Measurements from ENCODE around the gene CFAP77.
"Not testable (repeated sequence)": the region's sequence is repeated elsewhere in the genome, so short reads cannot be mapped to it uniquely, and the experiment has no call there.

Gene CFAP77

DNA sequence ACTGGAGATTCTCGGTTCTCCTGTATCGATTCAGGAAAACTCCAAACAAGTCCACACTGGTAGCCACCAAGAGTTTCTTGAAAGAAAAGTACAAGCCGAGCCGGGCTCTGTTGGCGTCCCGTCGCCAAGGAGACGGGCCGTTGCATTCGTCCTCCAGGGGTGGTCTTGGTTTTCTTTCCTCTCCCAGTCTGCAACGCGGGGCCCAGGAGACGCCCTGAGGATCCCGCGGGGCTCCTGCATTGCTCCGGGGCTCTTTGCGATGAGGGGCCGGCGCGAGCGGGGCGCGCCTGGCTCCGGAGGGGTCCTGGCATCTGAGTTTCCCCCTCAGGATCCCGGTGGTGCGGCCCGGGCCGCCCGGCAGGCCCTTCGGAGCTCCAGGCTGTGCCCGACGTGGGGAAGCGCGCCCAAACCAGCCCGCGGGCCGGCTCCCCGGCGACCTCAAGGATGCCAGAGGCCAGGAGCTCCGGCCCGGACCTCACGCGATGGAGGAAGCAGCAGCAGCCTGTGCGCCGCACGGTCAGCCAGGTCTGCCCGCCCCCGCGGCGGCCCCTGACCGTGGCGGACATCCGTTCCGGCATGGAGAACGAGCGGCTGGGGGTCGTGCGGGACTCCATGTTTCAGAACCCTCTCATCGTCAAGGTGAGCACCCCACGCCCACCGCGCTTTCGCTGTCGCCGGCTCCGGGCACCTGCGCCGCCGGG, at the start of gene CFAP77:
Gene CFAP77, plus strand, starts transcription at position 384 of the 701 bp plus-strand sequence. Its CDS starts 61 bp downstream, at position 445.
- DNase-seq (ENCODE audit: low read depth): peak; percentile 4

DNA sequence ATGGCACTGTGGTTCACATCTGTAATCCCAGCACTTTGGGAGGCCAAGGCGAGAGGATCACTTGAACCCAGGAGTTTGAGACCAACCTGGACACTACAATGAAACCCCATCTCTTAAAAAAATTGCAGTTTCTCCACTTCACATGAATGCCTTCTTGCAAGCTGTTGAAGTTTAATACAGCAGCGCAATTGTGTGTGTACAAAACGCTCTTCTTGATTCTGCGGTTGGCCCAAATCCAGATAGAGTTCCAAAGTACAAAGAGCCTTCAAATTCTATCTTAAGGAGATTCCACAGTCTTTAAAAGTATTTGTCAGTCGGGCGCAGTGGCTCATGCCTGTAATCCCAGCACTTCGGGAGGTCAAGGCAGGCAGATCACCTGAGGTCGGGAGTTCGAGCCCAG, 45.9 kb upstream of the CFAP77 start:
- DNase-seq (ENCODE audit: low read depth): no peak

DNA sequence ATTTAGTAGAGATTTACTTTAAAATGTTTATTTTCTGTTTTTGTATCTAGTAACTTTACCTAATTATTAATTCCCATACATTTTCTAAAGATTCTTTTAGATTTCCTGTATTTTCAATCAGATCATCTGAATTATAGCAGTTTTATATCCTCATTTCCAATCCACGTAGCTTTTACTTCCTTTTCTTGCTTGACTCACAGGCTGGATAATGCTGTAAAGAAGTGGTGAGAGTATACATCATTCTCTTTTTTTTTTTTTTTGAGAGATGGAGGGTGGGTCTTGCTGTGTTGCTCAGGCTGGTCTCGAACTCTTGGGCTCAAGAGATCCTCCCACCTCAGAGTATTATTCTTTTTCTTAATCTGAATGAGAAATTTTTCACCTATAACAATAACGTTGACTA, 44.0 kb upstream of the CFAP77 start:
- no peak for DNase-seq (ENCODE audit: low read depth)

DNA sequence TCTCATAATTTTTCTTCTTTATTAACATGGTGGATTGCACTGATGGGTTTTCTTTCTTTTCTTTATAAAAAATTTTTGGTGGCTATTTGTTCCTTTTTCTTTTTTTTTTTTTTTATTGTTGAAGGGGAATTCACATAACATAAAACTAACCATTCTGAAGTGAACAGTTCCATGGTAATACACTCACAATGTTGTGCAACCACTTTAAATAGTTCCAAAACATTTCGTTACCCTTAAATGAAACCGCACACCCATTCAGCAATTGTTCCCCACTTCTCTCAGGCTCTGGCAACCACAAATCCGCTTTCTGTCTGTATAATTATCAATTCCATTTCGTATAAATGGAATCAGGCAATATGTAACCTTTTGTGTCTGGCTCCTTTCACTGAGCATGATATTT, 43.5 kb upstream of the CFAP77 start:
- no peak for DNase-seq (ENCODE audit: low read depth)

DNA sequence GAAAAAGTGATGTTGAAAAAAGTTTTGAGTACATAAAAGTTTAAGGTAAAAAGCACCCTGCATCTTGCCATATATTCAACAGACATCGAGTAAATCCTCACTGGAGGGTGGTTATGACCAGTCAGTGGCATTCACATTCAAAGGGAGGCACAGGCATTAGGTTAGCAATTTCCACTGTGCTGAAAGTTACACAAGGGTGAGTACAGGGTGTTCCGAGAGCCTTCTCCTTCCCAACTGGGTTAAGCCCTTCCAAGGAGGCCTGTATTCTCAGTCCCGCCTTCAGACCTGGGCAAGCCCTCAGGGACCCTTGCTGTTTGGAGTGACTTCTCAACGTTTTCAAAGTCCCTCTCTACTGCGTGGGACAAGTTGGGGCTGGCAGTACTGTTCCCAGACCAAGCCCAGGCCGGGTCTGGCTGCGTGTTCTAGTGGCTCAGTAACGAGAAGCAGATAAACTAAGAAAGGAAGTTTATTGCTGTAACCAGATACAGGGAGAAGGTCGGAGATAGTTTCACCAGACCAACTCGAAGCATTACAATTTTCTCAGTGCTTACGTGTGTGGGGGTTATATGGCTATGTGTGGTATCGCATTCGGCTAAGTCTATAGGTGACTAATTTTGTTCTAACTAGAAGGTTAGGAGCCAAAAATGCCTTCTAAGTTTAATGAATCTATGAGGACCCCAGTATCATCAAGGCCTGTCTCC, 42.2 kb upstream of the CFAP77 start:
- no peak for DNase-seq (ENCODE audit: low read depth)

DNA sequence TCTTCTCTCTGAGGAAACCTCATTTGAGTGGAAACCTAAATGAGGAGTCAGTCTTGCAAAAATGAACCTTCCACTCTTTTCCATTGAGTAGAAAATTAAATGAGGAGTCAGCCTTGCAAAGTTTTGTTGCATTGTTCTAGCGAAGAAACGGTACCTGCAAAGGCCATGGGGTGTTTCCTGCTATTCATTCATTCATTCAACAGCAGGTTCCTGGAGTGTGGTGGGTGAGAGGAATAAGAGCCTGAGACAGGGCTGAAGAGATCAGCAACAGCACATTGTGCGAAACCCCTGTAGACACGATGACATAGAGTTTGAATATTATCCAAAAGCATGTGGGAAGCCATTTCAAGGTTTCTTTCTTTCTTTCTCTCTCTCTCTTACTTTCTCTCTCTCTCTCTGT, 40.6 kb upstream of the CFAP77 start:
- DNase-seq (ENCODE audit: low read depth): no peak

DNA sequence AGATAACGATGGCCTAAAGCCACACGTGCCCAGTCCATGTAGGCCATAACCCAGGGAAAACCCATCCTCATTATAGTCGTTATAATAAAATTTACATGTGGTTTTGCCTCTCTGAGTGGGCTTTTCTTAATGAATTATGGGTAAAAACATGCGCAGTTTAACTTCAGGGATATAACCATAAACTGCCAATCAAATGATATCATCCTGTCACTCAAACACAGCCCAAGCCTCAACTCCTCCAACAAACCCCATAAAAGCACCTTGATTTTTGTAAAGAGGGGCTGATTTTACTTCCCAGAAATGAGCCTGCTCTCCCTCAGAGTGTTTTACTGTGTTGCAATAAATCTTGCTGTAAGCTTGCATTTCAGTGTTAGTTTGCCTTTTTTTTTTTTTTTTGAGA, 39.4 kb upstream of the CFAP77 start:
- DNase-seq (ENCODE audit: low read depth): no peak

DNA sequence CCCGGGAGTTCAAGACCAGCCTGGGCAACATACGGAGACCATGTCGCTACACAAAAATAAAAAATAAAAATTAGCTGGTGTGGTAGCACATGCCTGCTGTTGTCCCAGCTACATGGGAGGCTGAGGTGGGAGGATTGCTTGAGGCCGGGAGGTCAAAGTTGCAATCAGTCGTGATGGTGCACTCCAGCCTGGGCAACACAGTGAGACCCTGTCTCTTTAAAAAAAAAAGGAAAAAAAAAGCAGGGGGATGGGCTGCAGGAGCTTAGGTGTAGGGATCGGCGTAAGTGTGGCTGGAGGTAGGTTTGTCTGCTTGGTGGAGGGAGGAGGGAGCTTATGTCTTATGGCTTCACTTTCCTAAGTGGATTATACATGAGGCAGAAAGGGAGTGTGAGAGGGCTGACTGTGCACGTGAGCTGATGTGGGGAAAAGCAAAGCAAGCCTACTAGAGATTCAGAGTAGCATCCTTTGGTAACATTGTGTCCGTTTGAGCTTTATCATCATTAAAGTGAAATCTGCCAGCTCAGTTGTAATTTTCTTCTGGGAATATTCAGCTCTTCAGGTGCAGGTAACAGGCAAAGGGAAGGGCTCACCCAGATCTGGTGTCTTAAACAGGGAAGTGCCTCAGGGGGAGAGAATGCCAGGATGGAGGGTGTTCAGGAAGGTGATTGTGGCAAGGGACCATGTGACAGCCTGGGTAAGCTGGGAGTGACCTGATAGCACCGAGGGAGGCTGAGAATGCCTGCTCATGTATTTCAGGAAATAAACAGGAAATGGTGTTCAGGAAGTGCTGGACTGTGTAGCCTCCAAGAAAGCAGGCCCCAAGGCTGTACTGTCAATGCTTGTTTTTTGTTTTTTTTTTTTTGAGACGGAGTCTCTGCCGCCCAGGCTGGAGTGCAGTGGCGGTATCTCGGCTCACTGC, 37.6 kb upstream of the CFAP77 start:
- no peak for DNase-seq (ENCODE audit: low read depth)

DNA sequence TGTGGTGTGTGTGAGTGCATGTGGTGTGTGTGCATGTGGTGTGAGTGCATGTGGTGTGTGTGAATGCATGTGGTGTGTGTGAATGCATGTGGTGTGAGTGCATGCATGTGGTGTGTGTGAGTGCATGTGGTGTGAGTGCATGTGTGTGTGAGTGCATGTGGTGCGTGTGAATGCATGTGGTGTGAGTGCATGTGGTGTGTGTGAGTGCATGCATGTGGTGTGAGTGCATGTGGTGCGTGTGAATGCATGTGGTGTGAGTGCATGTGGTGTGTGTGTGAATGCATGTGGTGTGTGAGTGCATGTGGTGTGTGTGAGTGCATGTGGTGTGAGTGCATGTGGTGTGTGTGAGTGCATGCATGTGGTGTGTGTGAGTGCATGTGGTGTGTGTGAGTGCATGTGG, 32.2 kb upstream of the CFAP77 start:
- DNase-seq (ENCODE audit: low read depth): not testable (repeated sequence)

DNA sequence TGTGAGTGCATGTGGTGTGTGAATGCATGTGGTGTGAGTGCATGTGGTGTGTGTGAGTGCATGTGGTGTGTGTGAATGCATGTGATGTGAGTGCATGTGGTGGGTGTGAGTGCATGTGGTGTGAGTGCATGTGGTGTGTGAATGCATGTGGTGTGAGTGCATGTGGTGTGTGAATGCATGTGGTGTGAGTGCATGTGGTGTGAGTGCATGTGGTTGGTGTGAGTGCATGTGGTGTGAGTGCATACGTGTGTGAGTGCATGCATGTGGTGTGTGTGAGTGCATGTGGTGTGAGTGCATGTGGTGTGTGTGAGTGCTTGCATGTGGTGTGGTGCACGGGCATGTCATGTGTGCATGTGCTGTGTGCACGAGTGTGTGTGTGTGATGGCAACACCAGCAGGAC, 31.6 kb upstream of the CFAP77 start:
- DNase-seq (ENCODE audit: low read depth): not testable (repeated sequence)

DNA sequence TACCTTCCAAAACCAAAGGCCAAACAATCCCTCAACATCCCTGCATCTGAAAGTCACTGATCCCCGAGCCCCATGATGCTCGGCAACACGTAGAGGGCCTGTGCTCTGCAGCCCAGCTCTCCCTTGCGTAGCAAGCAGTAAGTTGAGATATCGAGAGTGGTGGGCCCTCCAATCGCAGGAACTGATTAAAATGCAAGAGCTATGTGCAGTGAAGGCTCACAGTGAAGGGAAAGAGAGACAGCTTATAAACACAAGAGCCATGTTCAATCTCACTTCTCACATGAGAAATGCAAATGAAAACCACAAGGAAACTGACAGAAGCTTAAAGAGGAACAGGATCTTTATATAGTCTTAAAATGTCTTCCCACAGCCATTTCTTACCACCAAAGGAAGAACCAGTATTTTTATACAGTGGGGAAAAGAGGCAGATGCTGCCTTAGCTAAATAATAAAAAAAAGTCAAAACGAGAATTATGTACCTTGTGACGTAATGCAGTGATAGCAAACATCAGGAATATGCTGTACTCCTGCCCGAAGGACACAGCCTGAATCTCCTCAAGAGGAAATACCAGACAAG, 28.0 kb upstream of the CFAP77 start:
- no peak for DNase-seq (ENCODE audit: low read depth)

DNA sequence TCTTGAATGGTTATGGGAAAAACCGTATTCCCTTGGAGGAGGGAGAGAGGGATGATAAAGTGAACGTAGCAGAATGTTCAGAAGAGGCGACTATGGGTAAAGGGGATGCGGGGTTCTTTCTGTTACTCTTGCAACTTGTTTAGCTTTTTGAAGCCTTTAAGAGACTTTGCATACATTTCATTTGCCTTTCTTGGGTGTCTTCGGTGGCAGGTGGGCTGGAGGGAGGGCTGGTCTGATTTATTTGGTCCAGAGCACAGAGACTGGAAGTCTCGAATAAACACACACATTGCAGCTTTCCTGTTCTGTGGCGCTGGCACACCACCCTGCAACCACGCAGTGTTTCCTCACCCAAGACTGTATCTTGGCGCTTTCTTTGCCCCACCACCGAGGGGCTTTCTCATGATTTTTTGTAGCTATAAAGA, 26.5 kb upstream of the CFAP77 start:
- DNase-seq (ENCODE audit: low read depth): no peak

DNA sequence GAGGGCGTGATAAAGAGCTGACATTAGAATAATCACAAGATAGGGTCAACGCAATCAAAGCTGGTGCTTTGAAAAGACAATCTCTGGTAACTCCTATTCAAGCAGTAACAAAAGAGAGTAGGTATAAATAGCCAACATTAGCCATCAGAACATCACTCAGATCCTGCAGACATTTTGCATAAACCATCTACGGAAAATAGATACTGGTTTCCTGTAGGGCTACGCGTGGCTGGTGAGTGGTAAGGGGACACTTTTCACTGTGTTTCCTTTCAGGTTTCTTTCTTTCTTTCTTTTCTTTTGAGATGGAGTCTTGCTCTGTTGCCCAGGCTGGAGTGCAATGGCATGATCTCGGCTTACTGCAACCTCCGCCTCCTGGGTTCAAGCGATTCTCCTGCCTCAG, 25.6 kb upstream of the CFAP77 start:
- no peak for DNase-seq (ENCODE audit: low read depth)

DNA sequence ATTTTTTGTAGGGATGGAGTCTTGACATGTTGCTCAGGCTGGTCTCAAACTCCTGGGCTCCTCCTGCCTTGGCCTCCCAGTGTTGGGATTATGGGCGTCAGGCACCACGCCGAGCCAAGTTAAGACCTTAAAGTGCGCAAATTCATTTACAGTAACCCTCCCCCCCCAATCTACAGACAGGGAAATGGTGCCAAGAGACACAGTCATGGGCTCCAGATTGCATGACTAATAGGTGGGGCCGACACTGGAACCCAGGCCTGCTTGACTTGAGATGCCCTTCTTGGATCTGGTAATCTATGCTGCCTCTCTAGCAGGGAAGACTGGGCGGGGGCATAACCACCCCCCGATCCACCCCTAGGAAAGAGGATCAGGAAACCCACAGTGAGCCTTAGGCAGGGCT, 22.9 kb upstream of the CFAP77 start:
- DNase-seq (ENCODE audit: low read depth): no peak

DNA sequence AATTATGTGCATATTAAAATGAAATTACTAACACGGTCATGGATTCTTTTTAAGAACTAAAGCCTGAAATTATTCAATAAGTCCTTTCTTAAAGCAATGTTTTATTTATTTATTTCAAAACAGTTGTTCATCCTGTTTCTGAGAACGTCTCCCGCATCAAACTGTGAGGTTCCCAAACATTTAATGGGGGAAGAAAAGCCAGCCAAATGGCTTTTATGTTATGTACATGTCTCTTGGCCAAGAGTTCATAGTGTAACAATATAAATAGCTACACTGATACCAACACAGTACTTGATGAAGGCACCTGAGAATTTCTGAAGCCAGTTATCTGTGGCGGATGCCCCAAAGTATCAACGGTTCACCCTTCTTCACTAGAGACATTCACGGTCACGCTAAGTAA, 19.0 kb upstream of the CFAP77 start:
- no peak for DNase-seq (ENCODE audit: low read depth)

DNA sequence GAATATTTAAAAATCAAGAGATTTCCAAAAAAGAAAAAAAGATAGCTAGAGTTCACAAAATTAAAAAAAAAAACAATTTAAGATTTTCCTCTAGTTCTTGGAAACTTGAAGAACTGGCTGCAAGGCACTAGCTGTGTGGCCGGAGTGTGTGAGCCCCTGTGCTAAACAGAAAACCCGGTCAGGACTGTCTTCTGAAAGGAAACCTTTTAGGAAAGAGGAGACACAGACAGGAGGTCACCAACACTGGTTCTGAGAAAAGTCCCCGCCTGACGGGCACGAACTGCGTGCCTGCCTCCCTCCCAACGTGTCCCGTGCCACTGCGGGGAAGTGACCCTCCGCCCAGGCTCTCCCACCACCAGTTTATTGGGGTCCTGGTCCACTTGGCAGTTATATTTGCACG, 18.6 kb upstream of the CFAP77 start:
- no peak for DNase-seq (ENCODE audit: low read depth)

DNA sequence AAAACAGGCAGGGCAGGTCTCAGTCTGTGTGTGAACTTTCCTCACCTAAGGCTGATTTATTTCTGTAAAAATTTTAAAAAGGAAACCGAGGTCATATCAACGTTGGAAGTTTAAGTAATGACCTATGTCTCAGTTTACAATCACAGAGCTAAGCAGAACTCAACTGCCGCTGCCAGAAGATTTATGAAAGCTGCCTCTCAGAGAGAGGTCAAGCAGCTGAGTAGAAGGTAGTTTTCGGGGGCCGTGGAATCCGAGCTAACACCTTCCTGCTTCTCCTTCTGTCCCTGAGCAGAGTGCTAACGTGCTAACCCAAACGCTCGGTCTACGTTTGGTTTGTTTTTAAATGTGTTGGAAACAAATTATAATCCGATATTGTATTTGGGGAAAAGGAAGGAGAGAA, 14.5 kb upstream of the CFAP77 start:
- no peak for DNase-seq (ENCODE audit: low read depth)

DNA sequence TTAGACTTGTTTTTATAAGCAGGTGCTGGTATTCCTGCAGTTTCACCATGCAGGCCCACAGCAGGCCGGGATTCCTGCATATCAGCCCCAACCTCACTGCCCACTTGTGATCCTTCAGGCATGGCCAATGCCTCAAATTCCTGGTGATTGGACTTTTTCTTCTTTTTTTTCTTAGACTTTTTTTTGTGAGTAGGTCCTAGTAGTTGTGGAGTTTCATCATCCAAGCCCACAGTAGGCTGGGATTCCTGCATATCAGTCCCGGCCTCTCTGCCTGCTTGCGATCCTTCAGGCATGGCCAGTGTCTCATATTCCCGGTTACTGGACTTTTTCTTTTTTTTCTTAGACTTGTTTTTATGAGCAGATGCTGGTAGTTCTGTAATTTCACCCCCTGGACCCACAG, 8.2 kb upstream of the CFAP77 start:
- no peak for DNase-seq (ENCODE audit: low read depth)

DNA sequence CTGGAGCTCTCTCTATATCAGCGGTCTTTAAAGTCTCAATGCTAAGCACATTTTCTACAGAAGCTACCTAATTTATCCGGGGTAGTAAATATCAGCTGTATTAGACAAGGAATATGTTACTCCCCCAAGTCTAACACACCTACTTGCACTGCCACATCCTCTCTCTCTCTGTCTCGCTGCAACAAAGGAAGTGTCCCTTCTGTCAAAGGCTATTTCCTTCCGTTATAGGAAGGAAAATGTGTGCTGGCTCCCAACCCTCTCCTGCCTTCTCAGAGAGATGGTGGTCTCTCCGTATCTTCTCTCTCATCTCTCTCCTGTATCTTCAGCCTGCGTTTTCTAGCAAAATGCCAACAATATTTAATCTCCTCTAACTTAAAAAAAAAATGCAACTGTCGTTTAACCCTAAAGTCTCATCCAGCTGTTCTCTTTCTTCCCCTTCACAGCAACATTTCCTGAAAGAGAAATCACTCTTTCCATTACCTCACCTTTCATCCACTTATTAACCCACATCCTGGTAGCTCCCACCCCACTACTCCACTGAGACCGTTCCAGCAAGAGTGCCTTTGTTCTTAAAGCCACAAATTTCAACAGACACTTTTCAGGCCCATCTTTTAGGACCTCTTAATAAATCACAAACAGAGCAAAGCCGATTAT, 5.7 kb upstream of the CFAP77 start:
- no peak for DNase-seq (ENCODE audit: low read depth)

DNA sequence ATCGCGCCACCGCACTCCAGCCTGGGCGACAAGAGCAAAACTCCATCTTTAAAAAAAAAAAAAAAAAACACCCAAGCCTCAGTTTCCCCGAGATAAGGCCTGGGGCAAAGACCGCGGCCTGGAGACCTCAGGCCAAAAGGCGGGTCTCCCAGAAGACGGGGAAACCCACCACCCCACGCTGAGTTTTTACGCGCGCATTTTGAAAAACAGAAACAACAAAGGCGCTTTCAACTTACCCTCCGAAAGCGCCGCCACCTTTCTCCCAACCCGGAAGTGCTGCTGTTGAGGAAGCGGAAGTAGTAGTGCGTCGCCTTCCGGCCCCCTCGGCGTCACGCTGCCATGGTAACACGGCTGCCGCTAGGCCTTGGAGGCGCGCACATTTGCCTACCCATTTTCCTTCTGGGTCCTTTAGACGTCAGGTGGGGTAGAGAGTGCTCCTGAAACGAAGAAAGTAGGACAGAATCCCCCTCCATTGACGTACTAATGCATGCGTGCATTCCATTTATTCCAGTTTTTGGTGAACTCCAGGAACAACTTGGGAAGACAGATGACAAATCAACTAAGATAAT, 3.4 kb upstream of the CFAP77 start, which contains the start of gene TTF1:
Gene TTF1, minus strand, starts transcription at position 287 of the 569 bp plus-strand sequence. CDS start 4,019 bp downstream, outside the sequence.
- DNase-seq (ENCODE audit: low read depth): peak; percentile 45

DNA sequence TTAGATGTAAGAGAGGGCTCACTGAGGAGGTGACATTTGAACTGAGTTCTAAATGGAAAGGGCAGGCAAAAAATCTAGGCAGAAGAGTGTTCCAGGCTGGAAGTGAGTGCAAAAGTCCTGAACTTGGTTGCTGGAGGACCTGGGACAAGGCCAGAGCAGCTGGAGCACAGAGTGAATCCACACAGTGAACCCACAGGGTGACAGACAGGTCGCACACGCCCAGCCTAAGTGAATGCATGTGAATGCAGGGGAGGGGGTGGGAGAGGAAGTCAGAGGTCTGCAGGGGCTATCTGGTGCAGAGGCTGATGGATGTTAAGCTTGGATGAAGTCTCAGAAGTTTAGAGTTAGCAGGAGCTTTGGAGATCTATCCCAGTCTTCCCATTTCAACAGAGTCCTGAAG, 2.8 kb upstream of the CFAP77 start:
- no peak for DNase-seq (ENCODE audit: low read depth)
